CD4-positive, alpha-beta T cell treated with Interleukin-2 at 100 ng/mL for 4 hours (primary cell): Measurements from ENCODE around the gene ETV1.

Experiments used
- DNase-seq: peaks from one replicate; pipeline ENCODE4 v3.0.0-alpha.2; 2020; ENCODE audit warnings: low spot score

Gene ETV1

DNA sequence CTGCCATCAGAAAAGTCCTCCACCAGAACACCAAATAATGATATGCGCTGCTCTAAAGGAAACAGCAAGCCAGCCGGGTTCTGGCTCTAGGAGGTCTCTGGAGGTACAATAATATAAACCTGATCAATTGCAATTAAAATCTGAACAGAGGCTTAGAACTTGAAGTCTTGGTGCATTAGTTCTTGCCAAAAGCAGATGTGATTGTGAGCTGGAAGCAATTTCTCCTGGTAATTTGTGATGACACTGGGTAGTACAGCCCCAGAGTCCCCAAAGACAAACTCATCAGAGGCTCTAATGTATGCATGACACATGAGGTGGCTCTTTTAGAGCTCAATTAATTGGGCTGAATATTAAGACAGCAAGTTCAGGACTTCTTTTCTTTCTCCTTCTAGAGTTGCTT is 3.3 kb downstream of the ETV1 start:
- no peak for DNase-seq

GRCh38 chr7:13984831-13985685 is 4.4 kb downstream of the ETV1 start:
- DNase-seq = no peak

GRCh38 chr7:13984061-13984460 is 5.4 kb downstream of the ETV1 start:
- no peak for DNase-seq

GRCh38 chr7:13982940-13983677 is 6.4 kb downstream of the ETV1 start:
- DNase-seq = no peak

GRCh38 chr7:13981070-13981469 is 8.4 kb downstream of the ETV1 start:
- no peak for DNase-seq

GRCh38 chr7:13980474-13980873 is 9.0 kb downstream of the ETV1 start:
- DNase-seq = no peak

- DNase-seq = no peak
These were observed 9.6 kb downstream of the ETV1 start for GRCh38 chr7:13979671-13980435.

GRCh38 chr7:13976594-13976993 is 12.9 kb downstream of the ETV1 start:
- no peak for DNase-seq

DNA sequence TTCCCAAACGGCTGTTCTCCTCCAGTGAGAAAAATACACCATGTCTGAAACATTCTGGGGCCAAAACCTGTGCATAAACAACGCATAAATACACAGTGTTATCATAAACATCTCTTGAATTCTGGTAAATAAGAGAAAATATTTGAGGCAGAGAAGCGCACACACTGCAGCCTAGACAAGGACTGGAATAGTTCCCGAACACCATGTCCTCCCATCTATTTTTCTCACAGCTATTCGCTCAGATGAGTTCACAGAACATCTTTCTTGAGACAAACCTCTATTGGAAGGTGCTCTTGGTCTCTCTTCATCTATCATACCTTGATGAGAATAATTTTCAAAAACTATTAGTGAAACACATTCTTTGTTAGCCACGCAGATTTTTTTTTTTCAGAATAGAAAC is 24.4 kb downstream of the ETV1 start:
- DNase-seq = no peak

- DNase-seq = no peak
These were observed 25.5 kb downstream of the ETV1 start for GRCh38 chr7:13963925-13964324.

DNA sequence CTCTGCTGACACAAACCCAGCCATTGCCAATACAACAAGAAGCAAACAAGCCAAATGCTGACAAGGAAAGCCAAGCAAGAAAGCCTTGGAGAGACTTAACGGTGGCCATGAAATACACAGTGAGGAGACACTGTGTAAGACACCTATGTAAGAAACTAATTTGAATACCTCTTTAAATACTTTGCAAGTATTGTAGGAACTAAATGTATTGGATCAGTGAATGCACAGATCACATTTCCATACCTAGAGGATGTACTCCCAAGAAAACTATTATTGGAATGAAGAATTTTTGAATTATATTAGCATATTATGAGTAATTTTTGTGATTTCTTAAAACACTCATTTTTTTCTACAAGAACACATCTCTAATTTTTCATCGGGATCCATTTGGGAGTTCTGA is 34.0 kb downstream of the ETV1 start:
- no peak for DNase-seq

DNA sequence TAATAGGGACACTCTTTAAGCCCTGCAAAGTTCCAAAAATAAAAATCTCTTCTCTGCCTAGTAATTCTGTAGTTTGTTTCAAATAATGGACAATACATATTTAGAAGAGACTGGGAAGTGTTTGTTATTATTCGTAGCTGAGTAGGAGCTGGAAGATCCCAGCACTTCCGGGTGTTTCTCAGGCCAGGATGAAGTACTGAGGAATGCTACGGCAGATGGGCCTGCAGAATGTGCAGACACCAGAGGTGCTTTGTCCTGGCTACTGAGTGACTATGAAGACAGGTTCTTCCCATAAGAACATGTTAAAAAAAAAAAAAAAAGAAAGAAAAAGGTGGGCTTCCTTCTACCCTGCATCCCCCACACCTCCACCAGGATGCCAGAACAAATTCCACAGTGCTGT is 36.1 kb downstream of the ETV1 start:
- no peak for DNase-seq

GRCh38 chr7:13952921-13953320 is 36.5 kb downstream of the ETV1 start:
- DNase-seq = no peak

DNA sequence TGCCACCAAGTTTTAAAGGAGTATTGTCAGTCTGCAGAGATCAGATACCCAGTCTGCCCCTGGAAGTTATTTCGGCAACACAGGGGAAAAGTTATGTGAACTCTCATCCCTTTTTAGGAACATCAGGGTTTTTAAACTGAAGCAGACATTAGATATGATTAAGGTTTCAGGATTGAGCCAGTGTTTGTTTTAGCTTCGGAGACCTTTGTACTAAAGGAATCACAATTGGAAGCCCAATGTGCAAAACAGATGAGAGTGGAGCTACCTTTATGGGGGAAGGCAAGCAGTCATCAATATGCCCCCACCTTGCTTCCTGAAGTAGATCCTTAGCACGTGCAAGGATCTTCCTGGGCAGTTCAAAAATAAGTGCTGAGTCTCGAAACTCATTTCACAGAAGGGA is 39.5 kb downstream of the ETV1 start:
- DNase-seq = no peak

DNA sequence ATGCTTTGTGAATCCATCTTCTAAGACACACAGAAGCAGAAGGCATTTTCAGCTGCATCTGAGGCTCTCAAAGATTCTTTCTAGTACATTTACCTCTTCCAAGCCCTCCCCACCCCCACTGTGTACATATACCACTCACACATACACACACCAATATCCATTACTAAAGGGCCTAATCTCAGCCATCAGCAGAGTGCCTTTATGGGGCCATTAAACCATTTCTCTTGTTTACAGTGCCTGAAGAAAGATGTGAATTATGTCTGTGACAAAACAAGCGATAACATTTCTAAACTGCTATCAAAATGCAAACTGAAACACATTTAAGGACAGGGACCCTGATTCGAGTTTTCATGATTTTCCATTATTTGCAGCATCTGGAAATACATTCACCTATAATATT is 40.0 kb downstream of the ETV1 start:
- no peak for DNase-seq

DNA sequence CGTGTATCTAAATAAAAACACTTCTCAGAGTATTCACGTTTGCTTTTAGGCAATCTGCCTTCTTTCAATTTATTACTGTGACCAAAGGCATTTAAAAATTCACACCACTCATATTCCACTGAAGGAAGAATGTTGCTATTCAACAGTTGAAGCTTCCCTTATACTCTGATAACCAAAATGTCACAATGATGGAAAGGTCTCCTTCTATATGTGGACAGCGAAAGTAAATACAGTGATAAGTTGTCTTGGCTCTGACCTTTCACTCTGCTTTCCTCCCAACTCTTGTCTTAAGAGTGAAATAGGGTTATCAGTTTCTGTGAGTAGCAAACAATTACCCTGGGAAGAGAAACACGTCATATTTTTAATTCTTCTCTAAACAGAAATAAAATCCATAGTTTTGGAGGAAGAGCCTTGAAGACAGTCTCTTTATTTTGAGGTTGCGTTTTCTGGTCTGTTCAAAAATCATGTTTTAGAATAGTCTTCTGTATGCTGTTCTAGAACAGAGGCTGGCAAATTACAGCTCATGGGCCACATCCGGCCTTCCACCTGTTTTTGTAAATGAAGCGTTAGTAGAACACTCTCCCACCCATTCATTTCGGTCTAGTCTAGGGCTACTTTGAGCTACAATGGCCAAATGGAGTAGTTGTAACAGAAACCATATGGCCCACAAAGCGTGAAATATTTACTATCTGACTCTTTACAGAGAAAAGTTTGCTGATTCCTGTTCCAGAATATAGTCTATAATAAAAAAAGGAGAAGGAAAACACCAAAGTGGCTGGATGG is 41.3 kb downstream of the ETV1 start:
- DNase-seq = no peak

GRCh38 chr7:13947535-13947934 is 41.9 kb downstream of the ETV1 start:
- no peak for DNase-seq

- DNase-seq = no peak
These were observed 43.3 kb downstream of the ETV1 start for GRCh38 chr7:13946181-13946580.

DNA sequence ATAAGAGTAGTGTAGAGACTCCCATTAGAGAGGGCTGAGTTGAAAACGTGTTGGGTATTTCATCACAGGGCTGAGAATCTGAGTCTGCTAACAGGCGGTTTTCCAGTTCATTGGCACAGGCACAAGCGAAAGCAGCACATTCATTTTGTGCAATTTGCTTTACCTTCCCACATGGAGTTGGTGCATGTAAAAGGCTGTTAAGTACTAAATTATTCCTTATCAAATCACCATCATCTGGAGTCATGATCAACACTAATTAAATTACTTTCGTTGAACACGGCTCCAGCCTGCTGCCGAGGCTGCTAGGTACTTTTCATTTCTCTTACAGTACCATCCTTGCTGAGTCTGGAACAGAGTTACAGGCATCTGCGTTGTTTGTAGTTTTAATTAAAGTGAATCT is 43.8 kb downstream of the ETV1 start:
- no peak for DNase-seq

GRCh38 chr7:13933536-13933935 is 55.9 kb downstream of the ETV1 start:
- no peak for DNase-seq

DNA sequence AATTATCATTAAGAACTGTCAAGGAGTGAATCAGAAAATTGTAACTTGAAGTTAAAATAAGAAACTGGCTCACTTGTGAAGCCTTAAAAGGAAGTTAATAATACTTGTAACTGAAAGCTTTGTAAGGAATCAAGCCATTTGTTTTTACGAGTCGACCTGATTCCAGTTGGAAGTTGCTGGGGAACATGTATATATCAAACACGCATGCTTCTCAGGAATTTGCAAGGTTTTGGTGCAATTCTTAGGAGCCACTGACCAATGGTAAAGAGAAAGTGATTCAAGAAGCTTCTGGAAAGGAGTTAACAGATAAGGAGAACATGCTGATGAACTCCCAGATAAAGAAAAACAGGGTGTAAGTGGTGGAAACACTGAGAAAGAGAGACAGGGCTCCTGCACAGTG is 56.4 kb downstream of the ETV1 start:
- no peak for DNase-seq

DNA sequence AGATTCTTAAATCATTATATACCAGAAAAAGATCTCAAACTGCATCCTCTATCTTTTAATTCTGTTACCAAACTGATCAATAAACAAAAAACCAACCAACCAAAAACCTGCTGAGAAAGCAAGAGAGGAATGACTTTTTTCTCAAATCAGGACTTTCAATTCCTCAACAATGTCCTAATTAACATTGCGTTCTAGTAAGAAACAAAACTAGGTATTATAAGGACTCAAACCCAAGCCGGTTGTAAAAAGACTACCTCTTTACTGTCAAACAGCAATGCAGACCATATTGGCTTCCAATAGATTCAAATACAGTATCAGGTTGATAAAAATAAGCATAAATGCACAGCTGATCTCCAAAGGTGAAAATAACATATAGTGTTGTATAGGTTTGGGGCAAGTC is 57.3 kb downstream of the ETV1 start:
- DNase-seq = no peak
